HepG2 (cell line): ENCODE measurements around the gene FKBP8. TPM values are rescaled to one million over a fixed set of nuclear protein-coding genes. Genes with fewer than 3 reads are reported as not detected.

Source experiments
- ATF7-NPFF ChIP-seq: sonication (generic); formaldehyde crosslinking; IDR thresholded peaks from 2 replicates; pipeline ENCODE4 v1.8.1; 2023; ENCODE audit warnings: mild to moderate bottlenecking, low read depth, missing genetic modification reagents, moderate library complexity
- CBX1 ChIP-seq: IDR thresholded peaks from one replicate; pipeline ENCODE4 v1.6.1; 2016; ENCODE audit warnings: antibody characterized with exemption, low read depth
- CREB1 ChIP-seq, 2 experiments: fragments of 450-650 bp in 1 of 2; IDR thresholded peaks; 2 replicates each; pipeline ENCODE4 v1.6.1; 2016 to 2017; ENCODE audit warnings: control low read depth in 1 of 2, mild to moderate bottlenecking in 1 of 2, missing compliant biosample characterization in 1 of 2, missing genetic modification characterization in 1 of 2
- GLMP ChIP-seq: sonication (generic); formaldehyde crosslinking; IDR thresholded peaks from 2 replicates; pipeline ENCODE4 v1.9.0; 2021; ENCODE audit warnings: missing genetic modification reagents, mild to moderate bottlenecking, borderline replicate concordance
- HNRNPH1 ChIP-seq: fragments of 200-400 bp; formaldehyde crosslinking; optimal IDR thresholded peaks from 2 replicates; pipeline ENCODE3; 2017; ENCODE audit warnings: mild to moderate bottlenecking, low read depth, low read length
- PHF8 ChIP-seq: sonication (generic); formaldehyde crosslinking; IDR thresholded peaks from 2 replicates; pipeline ENCODE4 v1.5.0; 2020; ENCODE audit warnings: missing genetic modification reagents
- SMC3 ChIP-seq: IDR thresholded peaks from 2 replicates; pipeline ENCODE4 v1.6.1; 2011; ENCODE audit warnings: low read length, improper control_type of control experiment
- SP5 ChIP-seq: IDR thresholded peaks from 2 replicates; pipeline ENCODE4 v1.6.1; 2016; ENCODE audit warnings: low read depth, borderline replicate concordance
- STAG1 ChIP-seq: sonication (generic); formaldehyde crosslinking; IDR thresholded peaks from 2 replicates; pipeline ENCODE4 v1.4.0; 2020; ENCODE audit warnings: missing genetic modification reagents
- XRCC5 ChIP-seq: fragments of 200-400 bp; formaldehyde crosslinking; optimal IDR thresholded peaks from 2 replicates; pipeline ENCODE3; 2017; ENCODE audit warnings: mild to moderate bottlenecking, low read length
- ZBTB49 ChIP-seq: sonication (generic); formaldehyde crosslinking; IDR thresholded peaks from 2 replicates; pipeline ENCODE4 v1.4.0; 2020; ENCODE audit warnings: missing genetic modification reagents, borderline replicate concordance
- ZFX ChIP-seq: sonication (generic); formaldehyde crosslinking; IDR thresholded peaks from 2 replicates; pipeline ENCODE4 v1.4.0; 2020; ENCODE audit warnings: mild to moderate bottlenecking, low read depth, missing genetic modification reagents, moderate library complexity
- ZNF326 ChIP-seq: sonication (generic); formaldehyde crosslinking; IDR thresholded peaks from 2 replicates; pipeline ENCODE4 v1.4.0; 2020; ENCODE audit warnings: missing genetic modification reagents, borderline replicate concordance
- ZNF768 ChIP-seq: sonication (generic); formaldehyde crosslinking; IDR thresholded peaks from 2 replicates; pipeline ENCODE4 v1.4.0; 2020; ENCODE audit warnings: missing genetic modification reagents
- ZNF781 ChIP-seq: sonication (generic); formaldehyde crosslinking; IDR thresholded peaks from 2 replicates; pipeline ENCODE4 v1.5.1; 2020; ENCODE audit warnings: borderline replicate concordance, mild to moderate bottlenecking, missing genetic modification reagents; ENCODE audit errors: not compliant biosample characterization
- ZNF792 ChIP-seq: IDR thresholded peaks from 2 replicates; pipeline ENCODE4 v1.6.1; 2016
- ZNF850 ChIP-seq: sonication (generic); formaldehyde crosslinking; conservative IDR thresholded peaks from 2 replicates; pipeline ENCODE4 v1.9.0; 2021; ENCODE audit warnings: mild to moderate bottlenecking, missing genetic modification reagents
- polyA plus RNA-seq, 8 experiments: library from polyadenylated mRNA; depleted of rRNA in 3 of 8; stranded (reverse) in 7 of 8; unstranded in 1 of 8; fragments of >200 nt; fragmentation: Illumina TruSeq in 4 of 8; extraction: Trizol in 4 of 8; gene quantifications; 2 replicates each; pipeline versions ENCODE4 v1.2.1 to v1.2.3, GENCODE V29; 2011 to 2016; ENCODE audit warnings: low read depth in 4 of 8, missing spikeins in 1 of 8, mixed read lengths in 1 of 8; ENCODE audit not compliant: insufficient read depth in 1 of 8
- total RNA-seq, 5 experiments: library from RNA; depleted of rRNA; stranded (reverse); fragments of >200 nt; fragmentation: Illumina TruSeq; extraction: Trizol; gene quantifications; 2 replicates each; pipeline ENCODE4 v1.2.3, GENCODE V29; 2016; ENCODE audit warnings: low read depth in 1 of 5
- TF ChIP-seq, protein P1 (sequence below): sonication (generic); formaldehyde crosslinking; IDR thresholded peaks from 2 replicates; pipeline ENCODE4 v1.4.0; 2020; ENCODE audit warnings: mild to moderate bottlenecking, missing genetic modification reagents

The FKBP8 gene
- total and polyA plus RNA-seq, 2 of the 13 experiments (the other 11 are each of a cell fraction or from before 2014, with no cell fraction given) = 81.7 to 93.9 TPM

DNA sequence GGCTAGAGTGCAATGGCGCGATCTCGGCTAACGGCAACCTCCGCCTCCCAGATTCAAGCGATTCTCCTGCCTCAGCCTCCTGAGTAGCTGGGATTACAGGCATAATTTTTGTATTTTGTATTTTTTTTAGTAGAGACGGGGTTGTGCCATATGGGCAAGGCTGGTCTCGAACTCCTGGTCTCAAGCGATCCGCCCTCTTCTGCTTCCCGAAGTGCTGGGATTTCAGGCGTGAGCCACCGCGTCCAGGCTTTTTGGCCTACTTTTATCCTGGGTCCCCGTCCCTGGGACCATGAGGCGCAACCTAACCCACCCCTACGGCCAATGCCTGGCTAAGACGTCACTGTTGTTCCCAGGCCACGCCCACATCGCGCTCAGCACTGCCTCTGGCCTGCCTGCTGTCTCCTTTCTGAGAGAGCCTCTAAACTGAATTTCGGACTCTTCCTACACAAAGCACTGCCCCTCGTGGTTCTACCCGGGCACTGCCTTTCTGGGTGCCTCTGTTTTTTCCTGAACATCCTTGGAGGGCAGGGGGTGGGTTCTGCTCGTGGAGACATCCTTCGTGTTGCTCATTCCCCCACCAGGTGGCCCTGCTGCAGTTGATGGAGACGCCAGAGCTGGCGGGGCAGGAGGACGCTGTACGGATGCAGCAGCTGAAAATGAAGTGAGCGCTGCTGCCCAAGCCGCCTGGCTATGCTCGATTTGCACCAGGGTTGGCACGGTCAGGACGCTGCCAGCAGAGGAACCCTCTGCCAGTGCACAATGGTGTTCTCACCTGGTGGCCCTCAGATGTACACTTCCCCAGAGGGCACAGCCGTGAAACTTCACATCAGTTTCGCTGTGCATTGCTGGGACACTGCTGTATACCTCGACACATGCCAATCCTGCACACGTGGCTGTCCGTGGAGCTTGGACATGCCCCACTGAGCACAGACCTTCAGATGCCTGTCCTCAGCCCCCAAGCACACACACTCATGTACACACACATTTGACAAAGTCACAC, 47.2 kb upstream of the FKBP8 start (continued):
- no peak for TF ChIP-seq ZBTB49 (CRISPR knock-in tag)
- TF ChIP-seq ATF7-NPFF (CRISPR knock-in tag) = no peak
- no peak for TF ChIP-seq ZNF850 (CRISPR knock-in tag)
- no peak for TF ChIP-seq ZNF781 (CRISPR knock-in tag)
- TF ChIP-seq ZNF792 = no peak
- TF ChIP-seq, protein P1, sequence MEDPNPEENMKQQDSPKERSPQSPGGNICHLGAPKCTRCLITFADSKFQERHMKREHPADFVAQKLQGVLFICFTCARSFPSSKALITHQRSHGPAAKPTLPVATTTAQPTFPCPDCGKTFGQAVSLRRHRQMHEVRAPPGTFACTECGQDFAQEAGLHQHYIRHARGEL (CRISPR knock-in tag) = no peak
- 0 out of 2 replicates have a peak, but pooled peaks have one; percentile 12 for TF ChIP-seq SP5
- TF ChIP-seq ZFX = peak; percentile 29; the same call in 1 of the 2 replicates
- peak; percentile 87 for TF ChIP-seq XRCC5
- peak; percentile 23; the same call in 1 of the 2 replicates for TF ChIP-seq SMC3
- no peak for TF ChIP-seq GLMP (CRISPR knock-in tag)
- peak; percentile 58 for TF ChIP-seq STAG1 (CRISPR knock-in tag)
- TF ChIP-seq ZNF768 = peak; percentile 11; the same call in 1 of the 2 replicates
- peak; percentile 74 for TF ChIP-seq ZNF326 (CRISPR knock-in tag)
- TF ChIP-seq CREB1 (IDR thresholded peaks at IDR 0.05) = no peak
- TF ChIP-seq CREB1 (CRISPR knock-in tag; IDR thresholded peaks at IDR 0.05) = no peak
- TF ChIP-seq HNRNPH1 = no peak
- no peak for TF ChIP-seq PHF8 (CRISPR knock-in tag)
- TF ChIP-seq CBX1 = no peak
